Heart right ventricle (tissue), 16 donors: ENCODE measurements around the gene DDX20. TPM values are rescaled to one million over a fixed set of nuclear protein-coding genes. Genes with fewer than 3 reads are reported as not detected.

Experiments
- ATAC-seq, 8 donors: fragments of 200-7000 bp; cut with Tn5 transposase; one replicate each; pipeline ENCODE4 v1.9.1; 2020; ENCODE audit warnings: mild to moderate bottlenecking in 8 of 8, moderate library complexity in 8 of 8, moderate number of reproducible peaks in 1 of 8
- DNase-seq, 2 donors: peaks; one replicate each; pipeline ENCODE4 v3.0.0-alpha.2; 2020
- H3K27ac ChIP-seq, 10 donors: fragments of 200-600 bp; sonication (generic) in 2 of 10; one replicate each; pipeline versions ENCODE4 v1.5.0 to v1.8.0; 2020 to 2022; ENCODE audit warnings: mild to moderate bottlenecking in 3 of 10
- H3K27me3 ChIP-seq, 7 donors: fragments of 200-600 bp; one replicate each; pipeline ENCODE4 v1.8.0; 2021 to 2022; ENCODE audit warnings: mild to moderate bottlenecking in 2 of 7
- H3K36me3 ChIP-seq, 9 donors: fragments of 200-600 bp; sonication (generic) in 1 of 9; one replicate each; pipeline versions ENCODE4 v1.5.0 to v1.8.0; 2020 to 2022; ENCODE audit warnings: mild to moderate bottlenecking in 2 of 9
- H3K4me1 ChIP-seq, 9 donors: fragments of 200-600 bp; sonication (generic) in 1 of 9; one replicate each; pipeline versions ENCODE4 v1.5.0 to v1.8.0; 2020 to 2022; ENCODE audit warnings: mild to moderate bottlenecking in 4 of 9
- H3K4me3 ChIP-seq, 10 donors: fragments of 200-600 bp; sonication (generic) in 2 of 10; one replicate each; pipeline versions ENCODE4 v1.5.0 to v1.8.0; 2020 to 2022; ENCODE audit warnings: mild to moderate bottlenecking in 7 of 10, moderate library complexity in 2 of 10
- H3K9me3 ChIP-seq, 11 donors: fragments of 200-600 bp in 10 of 11; sonication (generic) in 2 of 11; one replicate each; pipeline versions ENCODE4 v1.5.0 to v1.8.0; 2013 to 2022; ENCODE audit warnings: mild to moderate bottlenecking in 2 of 11, control low read depth in 1 of 11, moderate library complexity in 1 of 11
- CTCF ChIP-seq, 9 donors: fragments of 200-600 bp; sonication (generic) in 2 of 9; IDR thresholded peaks; one replicate each; pipeline versions ENCODE4 v1.5.0 to v1.8.0; 2021 to 2022; ENCODE audit warnings: antibody characterized with exemption in 9 of 9, mild to moderate bottlenecking in 5 of 9, moderate library complexity in 1 of 9
- WGBS, 2 donors: extraction: QIAGEN DNeasy Blood & Tissue Kit; methylation state at CpG; one replicate each; pipeline ENCODE4 v1.1.7; 2013; ENCODE audit warnings: inconsistent platforms in 1 of 2; 5-methylcytosine and 5-hydroxymethylcytosine counted together
- intact Hi-C, 10 donors: fragments of 100-400 bp; cut with DNase I; formaldehyde crosslinking; loops; one replicate each; pipeline versions ENCODE4 v1.11.1 to v1.14.2; 2022
- polyA plus RNA-seq, 2 donors: library from polyadenylated mRNA; stranded (reverse); fragments of 200-250 nt; gene quantifications; one replicate each; pipeline ENCODE4 v1.2.3, GENCODE V29; 2013
- total RNA-seq, 10 donors: library from RNA; stranded (reverse); fragmentation: NEBNext Ultra II Directional in 3 of 10; extraction: Animal tissue kit (Norgen Biotek cat#: 25700) in 3 of 10; gene quantifications; one replicate each; pipeline versions ENCODE4 v1.2.1 to v1.2.4, GENCODE V29; 2021 to 2023
- donor health status: Arrhythmogenic right ventricular cardiomyopathy.
- donor health status: ischemic (EF 13 %, LVEDD 7.1; RV severe dilation, severe dysfunction).
- donor health status: healthy with polysubstance abuse.
- donor health status: DM: no; HTN: yes; CAD: no.
- donor health status: DM: no; HTN: no; CAD: no.
- donor health status: ischemic (EF 25% LVEDD 6.9; RV normal size, moderate dysfunction).
- donor health status: ischemic (EF 25% LVEDD 5.7; RV mildly dilated, moderate dysfunction).
- donor health status: healthy.
- donor health status: DM: yes; HTN: yes; CAD: no.
- donor health status: Ischemic cardiomyopathy.
- donor health status: ischemic (EF 35%, LVEDD 5.7; RV mildly dilated, moderate dysfunction).
- donor health status: nonischemic (EF 11% LVEDD 7.7; RV severe dilation, severe dysfunction).
- donor health status: DM: yes; HTN: yes; CAD: no.
- donor health status: PGD.
- donor health status: ischemic (EF 29% LVEDD 5.4; RV normal size, mild dysfunction).
- donor health status: nonischemic (EF 23%, LVEDD 6.1; RV moderate dilation, normal function).

DDX20 gene
- total and polyA plus RNA-seq, 12 donors: 4.0 to 10.0 (median 6.4) TPM

- Histone ChIP-seq H3K36me3 (peaks cover 0 to 19% (median 0%) of the 10 kb centered on the region in 9 donors), H3K4me1 (peaks cover 24 to 59% (median 51%) of the 10 kb centered on the region in 9 donors), H3K27me3 (no peaks in the 10 kb centered on the region), H3K4me3 (no peak overlapping the region), H3K27ac (peak overlapping the region; percentile 46 to 94 (median 84)), H3K9me3 (no peaks in the 10 kb centered on the region)
- DNase-seq (peak; percentile 60 to 87), ATAC-seq (peak; percentile 60 to 88 (median 80))
- intact Hi-C loops: loop anchor here in 6 of 10 donors (1.0 to 5.0 kb wide), 4 partner anchors 19 to 38 kb away; partner anchors contain the start of genes INKA2 (in 4 of the 6) and DDX20 (in 1 of the 6)
- WGBS, 2 donors: 43 to 52% methylated on average over 4 of the region's 4 CpGs
- no peak for TF ChIP-seq CTCF (IDR thresholded peaks at IDR 0.05)
Measured at GRCh38 chr1:111719674-111720132, 36.0 kb upstream of the DDX20 start.

GRCh38 chr1:111720274-111720976 is 35.3 kb upstream of the DDX20 start:
- H3K4me3 ChIP-seq: no peak overlapping the region
- H3K27me3 ChIP-seq: no peaks in the 10 kb centered on the region
- intact Hi-C loops: loop anchor here in 4 of 10 donors (1.0 to 2.0 kb wide), 2 partner anchors 18 to 19 kb away; partner anchors contain the start of gene INKA2 (in 4 of the 4)
- ATAC-seq (peak; percentile 55 to 88 (median 80)), DNase-seq (peak; percentile 61 to 80)
- TF ChIP-seq CTCF (IDR thresholded peaks at IDR 0.05): no peak
- H3K27ac ChIP-seq: peak overlapping the region; percentile 73 to 94 (median 86)
- peaks cover 0 to 22% (median 0%) of the 10 kb centered on the region in 9 donors for H3K36me3 ChIP-seq
- WGBS, 2 donors: 32 to 42% methylated on average over 7 of the region's 7 CpGs
- H3K9me3 ChIP-seq: no peaks in the 10 kb centered on the region
- H3K4me1 ChIP-seq: peaks cover 27 to 62% (median 58%) of the 10 kb centered on the region in 9 donors

- no peaks in the 10 kb centered on the region for H3K9me3 ChIP-seq
- intact Hi-C loops: loop anchor here in 4 of 10 donors (1.0 to 2.0 kb wide), 2 partner anchors 18 kb away; partner anchors contain the start of gene INKA2 (in 4 of the 4)
- no peak for DNase-seq
Measured at GRCh38 chr1:111720977-111721786, 34.5 kb upstream of the DDX20 start.

More at GRCh38 chr1:111720977-111721786, 34.5 kb upstream of the DDX20 start:
- TF ChIP-seq CTCF (IDR thresholded peaks at IDR 0.05): no peak
- Histone ChIP-seq H3K36me3 (peaks cover 0 to 20% (median 0%) of the 10 kb centered on the region in 9 donors), H3K4me1 (peaks cover 27 to 69% (median 64%) of the 10 kb centered on the region in 9 donors), H3K27me3 (no peaks in the 10 kb centered on the region), H3K4me3 (no peak overlapping the region), H3K27ac (peak overlapping the region; percentile 73 to 94 (median 86))
- ATAC-seq: peak in 4 of 8 donors; percentile 10 to 18 (median 12)
- WGBS, 2 donors: 50 to 62% methylated on average over 10 of the region's 10 CpGs
